ENCODE results near the gene TEPSIN. TPM values are rescaled to one million over a fixed set of nuclear protein-coding genes. Genes with fewer than 3 reads are reported as not detected.
"Not testable (repeated sequence)": the region's sequence is repeated elsewhere in the genome, so short reads cannot be mapped to it uniquely, and the experiment has no call there.

Gene TEPSIN
- total and polyA plus RNA-seq, 11 donors, result 6.8 to 16.0 (median 10.4) TPM

- peaks cover 0 to 12% (median 0%) of the 10 kb centered on the region in 12 donors for H3K9me3 ChIP-seq
- peaks cover 0 to 9% (median 0%) of the 10 kb centered on the region in 12 donors for H3K4me1 ChIP-seq
- intact Hi-C loops (cut with DNase I), result loop anchor here in 1 of 10 donors (10.0 kb wide), 1 partner anchor 215 kb away; no protein-coding TSS in a partner anchor
- no peak overlapping the region for H3K4me3 ChIP-seq
- H3K27ac ChIP-seq, result no peak overlapping the region
- peak in 7 of 12 donors; percentile 9 to 34 (median 22) for TF ChIP-seq CTCF (IDR thresholded peaks at IDR 0.05)
- no peak for TF ChIP-seq POLR2A (IDR thresholded peaks at IDR 0.05)
- 93 to 95% (median 93%) methylated on average over 26 of the region's 26 CpGs for WGBS, 4 donors
- peaks cover 0 to 54% (median 28%) of the 10 kb centered on the region in 9 donors for H3K36me3 ChIP-seq
- DNase-seq, result peak in 1 of 5 donors; percentile 25
- H3K27me3 ChIP-seq, result no peaks in the 10 kb centered on the region
- ATAC-seq, result peak in 2 of 4 donors; percentile 6 to 21
Measured at GRCh38 chr17:81230043-81230820, 8.6 kb downstream of the TEPSIN start.

- Histone ChIP-seq H3K4me3 (no peak overlapping the region), H3K4me1 (peaks cover 0 to 9% (median 0%) of the 10 kb centered on the region in 12 donors), H3K27ac (no peak overlapping the region), H3K36me3 (peaks cover 0 to 54% (median 28%) of the 10 kb centered on the region in 9 donors), H3K27me3 (no peaks in the 10 kb centered on the region), H3K9me3 (peaks cover 0 to 12% (median 0%) of the 10 kb centered on the region in 12 donors)
- DNase-seq, result no peak
- TF ChIP-seq CTCF (IDR thresholded peaks at IDR 0.05) (no peak), POLR2A (IDR thresholded peaks at IDR 0.05) (no peak)
- WGBS, 4 donors, result 95 to 98% (median 96%) methylated on average over 9 to 14 of the region's 14 CpGs
- intact Hi-C loops (cut with DNase I), result no loop called here
- no peak for ATAC-seq
Measured at GRCh38 chr17:81229666-81229920, 9.3 kb downstream of the TEPSIN start.

GRCh38 chr17:81228834-81229665 is 9.8 kb downstream of the TEPSIN start:
- H3K9me3 ChIP-seq, result peaks cover 0 to 12% (median 0%) of the 10 kb centered on the region in 12 donors
- TF ChIP-seq POLR2A (IDR thresholded peaks at IDR 0.05), result no peak
- TF ChIP-seq CTCF (IDR thresholded peaks at IDR 0.05), result no peak
- intact Hi-C loops (cut with DNase I), result no loop called here
- ATAC-seq (no peak), DNase-seq (peak in 1 of 5 donors; percentile 23)
- peaks cover 0 to 54% (median 28%) of the 10 kb centered on the region in 9 donors for H3K36me3 ChIP-seq
- no peaks in the 10 kb centered on the region for H3K27me3 ChIP-seq
- H3K4me3 ChIP-seq, result no peak overlapping the region
- H3K4me1 ChIP-seq, result peaks cover 0 to 9% (median 0%) of the 10 kb centered on the region in 12 donors
- peak overlapping the region in 1 of 12 donors; percentile 49 for H3K27ac ChIP-seq
- WGBS, 4 donors, result 85 to 93% (median 86%) methylated on average over 15 to 32 of the region's 32 CpGs

- H3K27ac ChIP-seq, result peak overlapping the region in 1 of 12 donors; percentile 54
- WGBS, 4 donors, result 79 to 86% (median 81%) methylated on average over 8 to 9 of the region's 9 CpGs
- DNase-seq, result peak in 1 of 5 donors; percentile 18
- H3K36me3 ChIP-seq, result peaks cover 0 to 50% (median 28%) of the 10 kb centered on the region in 9 donors
- peaks cover 0 to 12% (median 0%) of the 10 kb centered on the region in 12 donors for H3K9me3 ChIP-seq
- ATAC-seq, result no peak
- intact Hi-C loops (cut with DNase I), result no loop called here
- peaks cover 0 to 15% (median 3%) of the 10 kb centered on the region in 12 donors for H3K4me1 ChIP-seq
- TF ChIP-seq POLR2A (IDR thresholded peaks at IDR 0.05) (no peak), CTCF (IDR thresholded peaks at IDR 0.05) (no peak)
- no peaks in the 10 kb centered on the region for H3K27me3 ChIP-seq
- H3K4me3 ChIP-seq, result no peak overlapping the region
Measured at GRCh38 chr17:81228420-81228819, 10.4 kb downstream of the TEPSIN start.

- WGBS, 4 donors, result 60 to 67% (median 64%) methylated on average over 2 of the region's 2 CpGs
- Histone ChIP-seq H3K9me3 (peaks cover 0 to 12% (median 0%) of the 10 kb centered on the region in 12 donors), H3K27ac (peak overlapping the region in 1 of 12 donors; percentile 54), H3K4me1 (peaks cover 0 to 18% (median 5%) of the 10 kb centered on the region in 12 donors), H3K36me3 (peaks cover 0 to 42% (median 27%) of the 10 kb centered on the region in 9 donors)
- intact Hi-C loops (cut with DNase I); H3K27me3 ChIP-seq; H3K4me3 ChIP-seq; DNase-seq; ATAC-seq: not testable (repeated sequence)
Measured at GRCh38 chr17:81227630-81228029, 11.2 kb downstream of the TEPSIN start.

Data from heart left ventricle (tissue), 16 donors.